Endothelial cell of coronary artery (primary cell): ENCODE data around the gene CARMIL1. TPM values are rescaled to one million over a fixed set of nuclear protein-coding genes. Genes with fewer than 3 reads are reported as not detected.

Experiments
- total RNA-seq: library from RNA; depleted of rRNA; stranded (reverse); fragments of >200 nt; gene quantifications from 2 replicates; pipeline ENCODE4 v1.2.3, GENCODE V29; 2014

Gene CARMIL1
- total RNA-seq = 2.2 and 7.0 TPM in 2 replicates

GRCh38 chr6:25278914-25279747, at the start of gene CARMIL1:
Gene CARMIL1 (plus strand): TSS chr6:25279374. CDS start chr6:25279796, 422 bp downstream.

GRCh38 chr6:25652007-25652515, 372.9 kb downstream of the CARMIL1 start, which contains the start of gene SCGN:
Gene SCGN (plus strand): TSS chr6:25652215. CDS start chr6:25652404, 189 bp downstream.

